HUES64 (cell line): ENCODE data around the gene AGAP1.

Source experiments
- H3K27ac ChIP-seq: 2 replicates; pipeline ENCODE4 v1.7.0; 2013; ENCODE audit warnings: low read depth, low read length, inconsistent platforms
- H3K27me3 ChIP-seq: 2 replicates; pipeline ENCODE4 v1.6.1; 2013; ENCODE audit warnings: mild to moderate bottlenecking, low read length; ENCODE audit not compliant: insufficient read depth
- H3K36me3 ChIP-seq: 2 replicates; pipeline ENCODE4 v1.6.1; 2013; ENCODE audit warnings: mild to moderate bottlenecking, low read length; ENCODE audit not compliant: insufficient read depth
- H3K4me1 ChIP-seq: 2 replicates; pipeline ENCODE4 v1.6.1; 2013; ENCODE audit warnings: mild to moderate bottlenecking, low read length, moderate library complexity; ENCODE audit not compliant: insufficient read depth
- H3K4me3 ChIP-seq: 2 replicates; pipeline ENCODE4 v1.5.1; 2013; ENCODE audit warnings: mild to moderate bottlenecking, low read length, moderate library complexity
- H3K9ac ChIP-seq: 2 replicates; pipeline ENCODE4 v1.6.1; 2013; ENCODE audit warnings: mild to moderate bottlenecking, low read depth, low read length
- H3K9me3 ChIP-seq: 2 replicates; pipeline ENCODE4 v1.6.1; 2013; ENCODE audit warnings: low read depth, low read length; ENCODE audit not compliant: insufficient read depth
- WGBS: fragments of 150-250, 120-280 bp; methylation state at CpG from one replicate; pipeline ENCODE4 v1.1.7; 2013; ENCODE audit warnings: missing lambda C conversion rate; 5-methylcytosine and 5-hydroxymethylcytosine counted together

The AGAP1 gene

GRCh38 chr2:235572592-235572991, 78.7 kb downstream of the AGAP1 start:
- Histone ChIP-seq H3K27ac (no peak overlapping the region), H3K4me3 (no peak overlapping the region), H3K27me3 (no peaks in the 10 kb centered on the region), H3K36me3 (peaks cover 6% of the 10 kb centered on the region), H3K9ac (no peak overlapping the region), H3K9me3 (peaks cover 8% of the 10 kb centered on the region; the same call in 1 of the 2 replicates), H3K4me1 (peaks cover 29% of the 10 kb centered on the region)
- WGBS = 90% methylated on average over 7 of the region's 7 CpGs

DNA sequence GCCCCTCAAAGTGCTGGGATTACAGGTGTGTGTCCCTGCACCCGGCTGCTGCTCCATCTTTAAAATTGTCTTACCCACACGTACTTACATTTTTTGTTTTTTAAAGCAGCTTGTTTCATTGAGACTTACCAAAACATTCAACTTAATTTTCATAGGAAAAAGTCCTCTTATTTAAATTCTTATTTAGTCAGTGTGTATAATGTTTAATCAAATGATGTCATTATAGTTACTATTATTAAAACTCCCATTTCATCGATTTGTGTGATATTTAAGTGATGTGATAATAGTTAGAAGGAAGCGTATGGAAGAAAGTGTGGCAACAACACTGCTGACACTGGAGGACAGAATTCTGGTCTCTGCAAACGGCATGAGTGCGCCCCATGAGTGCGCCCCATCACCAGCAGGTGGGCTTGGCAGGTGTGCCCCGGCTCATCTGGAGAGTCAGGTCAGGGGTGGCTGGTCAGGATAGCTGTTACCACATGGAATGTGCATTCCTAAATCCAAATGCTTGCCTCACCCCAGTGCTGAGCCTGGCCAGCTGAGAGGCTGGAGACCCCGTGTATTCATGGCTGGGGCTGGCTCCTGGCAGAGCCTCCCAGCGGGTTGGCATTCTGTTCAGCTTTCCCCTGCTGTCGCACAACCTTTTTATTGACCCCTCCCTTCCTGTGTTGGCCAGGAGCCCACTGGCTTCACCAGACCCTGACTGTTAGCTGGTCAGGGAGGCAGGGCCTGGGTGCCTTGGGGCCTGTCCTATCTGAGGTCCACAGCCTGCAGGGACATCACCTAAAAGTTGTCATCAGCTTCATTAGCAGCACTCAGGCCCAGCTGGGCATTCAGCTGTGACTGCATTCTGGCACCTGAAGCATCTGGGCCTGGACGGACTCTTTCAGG, 79.7 kb downstream of the AGAP1 start:
- WGBS = 89% methylated on average over 12 of the region's 12 CpGs
- Histone ChIP-seq H3K27me3 (no peaks in the 10 kb centered on the region), H3K36me3 (peaks cover 3% of the 10 kb centered on the region), H3K27ac (no peak overlapping the region), H3K9ac (no peak overlapping the region), H3K4me1 (peaks cover 34% of the 10 kb centered on the region), H3K4me3 (no peak overlapping the region), H3K9me3 (peaks cover 2% of the 10 kb centered on the region; the same call in 1 of the 2 replicates)

DNA sequence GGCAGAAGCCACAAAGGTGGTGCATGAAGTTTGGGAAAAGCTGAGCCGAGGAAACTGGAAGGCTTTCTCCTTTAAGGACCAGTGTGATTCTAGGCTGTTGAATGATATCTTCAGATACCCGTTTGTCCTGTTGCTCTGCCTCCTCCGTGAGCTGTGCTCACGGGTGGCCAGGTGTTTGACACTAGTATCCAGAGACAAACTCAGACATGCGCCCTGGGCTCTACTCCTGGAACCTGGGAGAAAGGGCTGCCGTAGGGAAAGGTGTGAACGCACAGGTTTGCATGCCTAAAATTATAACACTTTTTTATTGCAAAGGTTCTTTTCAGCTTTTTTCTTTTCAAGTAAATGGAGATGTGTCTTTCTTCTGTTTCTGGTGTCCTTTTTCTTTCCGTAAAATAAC, 81.6 kb downstream of the AGAP1 start:
- H3K36me3 ChIP-seq = no peaks in the 10 kb centered on the region
- no peak overlapping the region for H3K27ac ChIP-seq
- no peaks in the 10 kb centered on the region for H3K27me3 ChIP-seq
- no peaks in the 10 kb centered on the region for H3K9me3 ChIP-seq
- no peak overlapping the region for H3K4me3 ChIP-seq
- peaks cover 35% of the 10 kb centered on the region for H3K4me1 ChIP-seq
- WGBS = 81% methylated on average over 7 of the region's 8 CpGs
- H3K9ac ChIP-seq = no peak overlapping the region

DNA sequence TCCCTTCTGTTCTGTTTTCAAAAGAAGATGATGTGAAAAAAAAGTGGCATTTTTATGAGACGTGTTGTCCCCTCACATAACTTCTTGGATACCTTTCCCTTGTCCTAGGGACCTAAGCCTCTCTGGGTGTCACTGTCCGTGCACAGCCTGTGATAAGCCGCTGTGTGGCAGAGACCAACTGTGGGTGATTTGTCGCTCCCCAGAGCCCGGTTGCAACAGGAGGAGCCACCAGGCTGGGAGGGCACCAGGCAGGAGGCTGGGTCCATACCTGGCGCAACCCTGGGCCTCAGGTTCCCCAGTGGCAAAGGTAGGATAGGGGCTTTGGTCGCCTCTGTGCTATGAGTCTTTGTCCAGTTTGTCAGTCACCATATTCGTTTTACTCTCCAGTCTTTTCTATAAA, 82.1 kb downstream of the AGAP1 start:
- no peak overlapping the region for H3K27ac ChIP-seq
- H3K4me3 ChIP-seq = no peak overlapping the region
- peaks cover 37% of the 10 kb centered on the region for H3K4me1 ChIP-seq
- H3K27me3 ChIP-seq = no peaks in the 10 kb centered on the region
- 90% methylated on average over 7 of the region's 8 CpGs for WGBS
- H3K9ac ChIP-seq = no peak overlapping the region
- no peaks in the 10 kb centered on the region for H3K36me3 ChIP-seq
- H3K9me3 ChIP-seq = no peaks in the 10 kb centered on the region

DNA sequence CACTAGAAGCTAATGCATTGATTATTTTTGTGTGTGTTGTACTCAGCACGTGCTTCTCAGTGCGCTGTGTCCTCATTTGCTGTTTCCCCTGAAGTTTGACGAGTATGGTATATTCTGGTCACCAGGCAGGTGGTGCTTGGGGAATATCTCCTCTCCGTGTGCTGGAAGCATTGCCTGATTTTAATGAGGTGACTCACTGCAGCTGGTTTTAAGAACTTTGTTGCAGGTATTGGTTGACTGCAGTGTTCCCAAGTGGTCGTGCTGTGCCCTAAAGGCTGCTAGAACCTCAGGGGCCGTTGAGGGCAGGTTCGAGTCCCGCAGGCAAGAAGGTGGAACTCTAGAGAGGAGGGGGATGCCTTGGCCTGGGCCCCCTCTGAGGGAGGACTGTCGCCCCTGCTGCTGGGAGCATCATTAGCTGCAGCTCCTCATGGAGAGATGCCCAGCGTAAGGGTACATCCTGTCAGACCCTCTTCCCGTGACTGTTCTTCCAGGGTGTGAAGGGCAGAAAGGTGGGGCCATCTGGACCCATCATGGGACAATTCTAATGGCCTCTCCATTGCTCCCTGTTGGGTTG, 82.6 kb downstream of the AGAP1 start:
- Histone ChIP-seq H3K27me3 (no peaks in the 10 kb centered on the region), H3K4me3 (no peak overlapping the region), H3K9ac (no peak overlapping the region), H3K9me3 (no peaks in the 10 kb centered on the region), H3K27ac (no peak overlapping the region), H3K4me1 (peaks cover 37% of the 10 kb centered on the region), H3K36me3 (no peaks in the 10 kb centered on the region)
- WGBS = 88% methylated on average over 11 of the region's 11 CpGs

- Histone ChIP-seq H3K27ac (no peak overlapping the region), H3K9ac (no peak overlapping the region), H3K4me3 (no peak overlapping the region), H3K36me3 (no peaks in the 10 kb centered on the region), H3K9me3 (no peaks in the 10 kb centered on the region), H3K4me1 (peaks cover 33% of the 10 kb centered on the region), H3K27me3 (no peaks in the 10 kb centered on the region)
- WGBS = 84% methylated on average over 28 of the region's 28 CpGs
Measured at GRCh38 chr2:235577404-235578330, 83.8 kb downstream of the AGAP1 start.

- Histone ChIP-seq H3K9me3 (no peaks in the 10 kb centered on the region), H3K27me3 (no peaks in the 10 kb centered on the region), H3K27ac (peak overlapping the region; percentile 78; the same call in 1 of the 2 replicates), H3K9ac (no peak overlapping the region), H3K4me1 (peaks cover 33% of the 10 kb centered on the region), H3K4me3 (no peak overlapping the region), H3K36me3 (no peaks in the 10 kb centered on the region)
- 79% methylated on average over 9 of the region's 9 CpGs for WGBS
Measured at GRCh38 chr2:235579128-235579527, 85.3 kb downstream of the AGAP1 start.

DNA sequence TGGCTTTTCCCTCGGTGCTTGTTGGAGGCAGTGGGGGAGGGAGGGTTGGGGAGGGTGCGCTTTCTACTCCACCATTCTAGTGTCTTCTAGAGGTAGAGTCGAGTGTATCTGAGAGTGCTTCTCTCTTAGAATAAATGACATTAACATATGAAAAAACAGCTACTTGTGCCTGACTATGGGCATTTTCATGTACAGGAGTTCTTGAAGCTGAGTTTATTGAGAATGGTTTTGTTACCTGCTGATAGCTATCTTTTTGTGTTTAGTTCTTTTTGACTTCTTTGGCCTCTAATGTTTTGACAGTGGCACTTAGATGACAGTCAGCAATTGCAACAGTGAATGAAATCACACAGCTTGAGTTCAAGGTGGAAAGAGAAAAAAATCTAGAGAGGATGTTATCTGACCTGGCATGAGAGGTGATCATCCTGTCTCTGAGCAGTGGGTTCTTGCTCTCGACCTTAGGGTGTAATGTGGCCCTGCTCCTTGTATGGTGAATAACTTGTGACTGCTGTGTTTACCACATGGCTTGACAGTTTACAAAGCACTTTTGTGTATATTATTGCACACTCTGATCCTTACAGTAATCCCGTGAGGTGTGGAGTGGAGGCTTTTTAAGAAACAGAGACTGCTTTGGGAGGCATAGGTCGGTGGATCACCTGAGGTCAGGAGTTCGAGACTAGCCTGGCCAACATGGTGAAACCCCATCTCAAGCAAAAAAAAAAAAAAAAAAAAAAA, 86.7 kb downstream of the AGAP1 start:
- 79% methylated on average over 5 of the region's 7 CpGs for WGBS
- Histone ChIP-seq H3K27ac (peak overlapping the region; percentile 28; the same call in 1 of the 2 replicates), H3K27me3 (no peaks in the 10 kb centered on the region), H3K4me3 (no peak overlapping the region), H3K9ac (no peak overlapping the region), H3K36me3 (no peaks in the 10 kb centered on the region), H3K9me3 (no peaks in the 10 kb centered on the region), H3K4me1 (peaks cover 40% of the 10 kb centered on the region)

DNA sequence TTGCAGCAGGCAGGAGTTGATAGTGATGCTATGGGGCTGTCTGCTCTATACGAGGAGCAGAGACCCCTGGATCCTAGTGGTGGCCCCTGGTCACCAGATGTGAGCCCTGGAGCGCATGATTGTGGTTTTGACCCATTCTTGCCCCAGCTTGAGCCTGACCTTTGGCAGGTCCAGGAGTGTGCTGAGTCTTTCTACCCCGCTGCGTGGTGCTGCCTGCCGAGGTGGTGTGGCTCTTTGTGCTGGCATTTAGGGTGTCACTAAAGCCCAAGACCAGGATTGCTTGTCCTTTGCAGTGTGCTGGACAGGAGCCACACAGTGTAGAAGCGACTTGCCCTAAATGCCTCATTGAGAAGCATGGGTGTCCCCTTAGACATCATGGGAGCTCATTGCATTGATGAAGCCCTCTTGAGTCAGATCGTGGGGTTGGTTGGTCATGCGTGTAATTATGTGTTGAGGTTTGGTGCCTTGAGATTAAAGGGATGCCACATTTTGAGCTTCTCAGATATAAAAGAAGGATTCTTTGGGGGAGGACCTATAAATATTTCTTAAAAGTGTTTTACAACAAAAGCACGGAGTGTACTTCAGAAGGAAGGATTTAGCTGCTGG, 88.3 kb downstream of the AGAP1 start:
- WGBS = 95% methylated on average over 9 of the region's 9 CpGs
- H3K27me3 ChIP-seq = no peaks in the 10 kb centered on the region
- peaks cover 47% of the 10 kb centered on the region for H3K4me1 ChIP-seq
- no peak overlapping the region for H3K4me3 ChIP-seq
- H3K36me3 ChIP-seq = no peaks in the 10 kb centered on the region
- no peak overlapping the region for H3K9ac ChIP-seq
- no peaks in the 10 kb centered on the region for H3K9me3 ChIP-seq
- no peak overlapping the region for H3K27ac ChIP-seq

GRCh38 chr2:235582729-235583128, 88.9 kb downstream of the AGAP1 start:
- peaks cover 42% of the 10 kb centered on the region for H3K4me1 ChIP-seq
- H3K27me3 ChIP-seq = no peaks in the 10 kb centered on the region
- no peaks in the 10 kb centered on the region for H3K9me3 ChIP-seq
- WGBS = 90% methylated on average over 7 of the region's 7 CpGs
- H3K9ac ChIP-seq = no peak overlapping the region
- H3K4me3 ChIP-seq = no peak overlapping the region
- H3K36me3 ChIP-seq = no peaks in the 10 kb centered on the region
- no peak overlapping the region for H3K27ac ChIP-seq
